VCaP (cell line): Measurements from ENCODE around the gene ATPAF2.

Experiments used
- H3K27ac ChIP-seq: fragments of 450-650 bp; 2 replicates; pipeline ENCODE4 v1.5.1; 2017
- CTCF ChIP-seq: fragments of 450-650 bp; conservative IDR thresholded peaks from 2 replicates; pipeline ENCODE4 v1.5.1; 2017; ENCODE audit warnings: mild to moderate bottlenecking, moderate library complexity

The ATPAF2 gene

GRCh38 chr17:18055597-18055996 is 16.6 kb upstream of the ATPAF2 start:
- H3K27ac ChIP-seq, result peak overlapping the region; percentile 41

GRCh38 chr17:18045691-18046350 is 6.9 kb upstream of the ATPAF2 start:
- no peak overlapping the region for H3K27ac ChIP-seq
- TF ChIP-seq CTCF, result no peak

More at GRCh38 chr17:18055597-18055996, 16.6 kb upstream of the ATPAF2 start:
- TF ChIP-seq CTCF, result no peak

GRCh38 chr17:18044609-18045008 is 5.6 kb upstream of the ATPAF2 start:
- no peak for TF ChIP-seq CTCF
- H3K27ac ChIP-seq, result no peak overlapping the region

GRCh38 chr17:18043491-18043890 is 4.5 kb upstream of the ATPAF2 start:
- H3K27ac ChIP-seq, result no peak overlapping the region
- TF ChIP-seq CTCF, result peak; percentile 58

- TF ChIP-seq CTCF, result no peak
- H3K27ac ChIP-seq, result no peak overlapping the region
These were observed 4.0 kb upstream of the ATPAF2 start for GRCh38 chr17:18042983-18043382.

- TF ChIP-seq CTCF, result no peak
- H3K27ac ChIP-seq, result no peak overlapping the region
These were observed 2.8 kb upstream of the ATPAF2 start for GRCh38 chr17:18041776-18042175.

GRCh38 chr17:18040261-18040858 is 1.4 kb upstream of the ATPAF2 start:
- H3K27ac ChIP-seq, result peak overlapping the region; percentile 77

More at GRCh38 chr17:18040261-18040858, 1.4 kb upstream of the ATPAF2 start:
- no peak for TF ChIP-seq CTCF
